HepG2 (cell line): ENCODE data around the gene APOC1. TPM values are rescaled to one million over a fixed set of nuclear protein-coding genes. Genes with fewer than 3 reads are reported as not detected.

ENCODE experiments used
- ARID3A ChIP-seq: IDR thresholded peaks from 2 replicates; pipeline ENCODE4 v1.6.1; 2012; ENCODE audit warnings: low read depth, low read length, improper control_type of control experiment
- BCLAF1 ChIP-seq: fragments of 450-650 bp; IDR thresholded peaks from 2 replicates; pipeline ENCODE4 v1.6.1; 2017; ENCODE audit warnings: mild to moderate bottlenecking
- CEBPB ChIP-seq: IDR thresholded peaks from 2 replicates; pipeline ENCODE4 v1.6.1; 2011; ENCODE audit warnings: low read depth, low read length, improper control_type of control experiment, borderline replicate concordance
- CREB3 ChIP-seq: sonication (generic); formaldehyde crosslinking; IDR thresholded peaks from 2 replicates; pipeline ENCODE4 v1.5.0; 2020; ENCODE audit warnings: missing genetic modification reagents
- DPF2 ChIP-seq: sonication (generic); formaldehyde crosslinking; IDR thresholded peaks from 2 replicates; pipeline ENCODE4 v1.4.0; 2020; ENCODE audit warnings: mild to moderate bottlenecking, low read depth, missing genetic modification reagents, borderline replicate concordance
- FOXP1 ChIP-seq, 2 experiments: fragments of 450-650 bp in 1 of 2; IDR thresholded peaks; 2 replicates each; pipeline ENCODE4 v1.6.1; 2017 to 2018; ENCODE audit warnings: antibody characterized with exemption in 1 of 2
- HNF1B ChIP-seq: sonication (generic); formaldehyde crosslinking; IDR thresholded peaks from 2 replicates; pipeline ENCODE4 v1.5.1; 2020; ENCODE audit warnings: mild to moderate bottlenecking, moderate library complexity, missing genetic modification reagents
- HNRNPUL1 ChIP-seq: fragments of 200-400 bp; formaldehyde crosslinking; IDR thresholded peaks from 2 replicates; pipeline ENCODE4 v1.6.1; 2017; ENCODE audit warnings: low read depth, mild to moderate bottlenecking, low read length, moderate library complexity
- IKZF1 ChIP-seq: fragments of 450-650 bp; IDR thresholded peaks from 2 replicates; pipeline ENCODE4 v1.7.1; 2016
- MEIS2 ChIP-seq: sonication (generic); formaldehyde crosslinking; IDR thresholded peaks from 2 replicates; pipeline ENCODE4 v1.9.0; 2021; ENCODE audit warnings: mild to moderate bottlenecking, missing genetic modification reagents
- MTF2 ChIP-seq: sonication (generic); formaldehyde crosslinking; IDR thresholded peaks from 2 replicates; pipeline ENCODE4 v1.5.0; 2020; ENCODE audit warnings: missing genetic modification reagents, borderline replicate concordance
- RFX3 ChIP-seq: IDR thresholded peaks from 2 replicates; pipeline ENCODE4 v1.6.1; 2016; ENCODE audit warnings: missing biosample characterization, missing genetic modification reagents
- ZBTB26 ChIP-seq: IDR thresholded peaks from 2 replicates; pipeline ENCODE4 v1.6.1; 2016; ENCODE audit warnings: missing compliant biosample characterization, missing genetic modification reagents, borderline replicate concordance
- ZFP37 ChIP-seq: sonication (generic); formaldehyde crosslinking; IDR thresholded peaks from 2 replicates; pipeline ENCODE4 v1.4.0; 2020; ENCODE audit warnings: missing genetic modification reagents, borderline replicate concordance
- ZNF337 ChIP-seq: sonication (generic); formaldehyde crosslinking; IDR thresholded peaks from 2 replicates; pipeline ENCODE4 v1.5.1; 2020; ENCODE audit warnings: missing genetic modification reagents, low read depth, mild to moderate bottlenecking, borderline replicate concordance
- ZNF563 ChIP-seq: sonication (generic); formaldehyde crosslinking; IDR thresholded peaks from 2 replicates; pipeline ENCODE4 v1.8.0; 2022; ENCODE audit warnings: mild to moderate bottlenecking, moderate library complexity, missing genetic modification reagents
- ZNF597 ChIP-seq: sonication (generic); formaldehyde crosslinking; IDR thresholded peaks from 2 replicates; pipeline ENCODE4 v1.5.0; 2020; ENCODE audit warnings: missing genetic modification reagents
- polyA plus RNA-seq, 8 experiments: library from polyadenylated mRNA; depleted of rRNA in 3 of 8; stranded (reverse) in 7 of 8; unstranded in 1 of 8; fragments of >200 nt; fragmentation: Illumina TruSeq in 4 of 8; extraction: Trizol in 4 of 8; gene quantifications; 2 replicates each; pipeline versions ENCODE4 v1.2.1 to v1.2.3, GENCODE V29; 2011 to 2016; ENCODE audit warnings: low read depth in 4 of 8, missing spikeins in 1 of 8, mixed read lengths in 1 of 8; ENCODE audit not compliant: insufficient read depth in 1 of 8
- total RNA-seq, 5 experiments: library from RNA; depleted of rRNA; stranded (reverse); fragments of >200 nt; fragmentation: Illumina TruSeq; extraction: Trizol; gene quantifications; 2 replicates each; pipeline ENCODE4 v1.2.3, GENCODE V29; 2016; ENCODE audit warnings: low read depth in 1 of 5

Gene APOC1
- total and polyA plus RNA-seq, 2 of the 13 experiments (the other 11 are each of a cell fraction or from before 2014, with no cell fraction given) = 600 to 1,235 TPM

- TF ChIP-seq ZNF597 (no peak), MTF2 (CRISPR knock-in tag) (no peak), CEBPB (no peak; the same call in 1 of the 2 replicates), HNF1B (CRISPR knock-in tag) (peak; percentile 90), ZBTB26 (CRISPR knock-in tag) (0 out of 2 replicates have a peak, but pooled peaks have one; percentile 18), HNRNPUL1 (no peak), BCLAF1 (no peak), ZNF337 (CRISPR knock-in tag) (no peak), MEIS2 (CRISPR knock-in tag) (0 out of 2 replicates have a peak, but pooled peaks have one; percentile 14), FOXP1 (IDR thresholded peaks at IDR 0.05) (no peak), FOXP1 (CRISPR knock-in tag; IDR thresholded peaks at IDR 0.05) (no peak), DPF2 (CRISPR knock-in tag) (no peak), ARID3A (no peak), IKZF1 (no peak), CREB3 (no peak), RFX3 (no peak), ZFP37 (no peak), ZNF563 (no peak)
Measured at GRCh38 chr19:44954649-44955504, 40.5 kb downstream of the APOC1 start, which contains the start of gene CLPTM1 (continued).
